Stimulated activated naive B cell treated with anti-CD40 and anti-IgM and Interleukin-4, amounts not matched to agents 10 μg/mL and 1 μg/mL and 100 μg/mL, for 72 hours (primary cell): Measurements from ENCODE around the gene SMARCA5.
"Not testable (repeated sequence)": the region's sequence is repeated elsewhere in the genome, so short reads cannot be mapped to it uniquely, and the experiment has no call there.

Experiments
- ATAC-seq, 2 donors: fragments of 150-1000 bp; cut with Tn5 transposase; replicated peaks; 2 replicates each; pipeline ENCODE4 v1.10.0; 2021; ENCODE audit warnings: moderate library complexity in 1 of 2
- DNase-seq: peaks from one replicate; pipeline ENCODE4 v3.0.0; 2021
- H3K27ac Mint-ChIP-seq: one replicate; pipeline ENCODE4 v1.8.0; 2022; ENCODE audit warnings: mild to moderate bottlenecking, mixed read lengths
- H3K27me3 Mint-ChIP-seq, 2 donors: one replicate each; pipeline ENCODE4 v1.8.0; 2022; ENCODE audit warnings: mixed read lengths in 2 of 2
- H3K36me3 Mint-ChIP-seq, 2 donors: one replicate each; pipeline ENCODE4 v1.8.0; 2022; ENCODE audit warnings: mixed read lengths in 2 of 2, mild to moderate bottlenecking in 1 of 2
- H3K4me1 Mint-ChIP-seq, 2 donors: one replicate each; pipeline ENCODE4 v1.8.0; 2022; ENCODE audit warnings: mixed read lengths in 2 of 2, mild to moderate bottlenecking in 1 of 2
- H3K4me3 Mint-ChIP-seq, 2 donors: one replicate each; pipeline ENCODE4 v1.8.0; 2022; ENCODE audit warnings: mild to moderate bottlenecking in 2 of 2, mixed read lengths in 2 of 2, moderate library complexity in 1 of 2
- H3K9me3 Mint-ChIP-seq, 2 donors: one replicate each; pipeline ENCODE4 v1.8.0; 2022; ENCODE audit warnings: mixed read lengths in 2 of 2, mild to moderate bottlenecking in 1 of 2

SMARCA5 gene

GRCh38 chr4:143514169-143514495 is 630 bp downstream of the SMARCA5 start:
- ATAC-seq, result no peak
- no peaks in the 10 kb centered on the region for H3K9me3 Mint-ChIP-seq

GRCh38 chr4:143514497-143514896 is 995 bp downstream of the SMARCA5 start:
- ATAC-seq (no peak), DNase-seq (no peak)
- Mint-ChIP-seq H3K9me3 (no peaks in the 10 kb centered on the region), H3K4me3 (peak overlapping the region; percentile 95 to 98), H3K27me3 (peaks cover 0 to 5% of the 10 kb centered on the region in 2 donors), H3K27ac (peak overlapping the region; percentile 97), H3K36me3 (peaks cover 13 to 27% of the 10 kb centered on the region in 2 donors), H3K4me1 (peaks cover 18 to 39% of the 10 kb centered on the region in 2 donors)

More at GRCh38 chr4:143514169-143514495, 630 bp downstream of the SMARCA5 start:
- Mint-ChIP-seq H3K36me3 (peaks cover 9 to 23% of the 10 kb centered on the region in 2 donors), H3K4me3 (peak overlapping the region; percentile 95 to 98), H3K27me3 (peaks cover 0 to 5% of the 10 kb centered on the region in 2 donors), H3K4me1 (peaks cover 14 to 35% of the 10 kb centered on the region in 2 donors), H3K27ac (peak overlapping the region; percentile 97)
- DNase-seq, result no peak

GRCh38 chr4:143514901-143515300 is 1.4 kb downstream of the SMARCA5 start:
- peaks cover 17 to 31% of the 10 kb centered on the region in 2 donors for H3K36me3 Mint-ChIP-seq
- H3K4me1 Mint-ChIP-seq, result peaks cover 21 to 43% of the 10 kb centered on the region in 2 donors
- peaks cover 0 to 5% of the 10 kb centered on the region in 2 donors for H3K27me3 Mint-ChIP-seq
- H3K9me3 Mint-ChIP-seq, result no peaks in the 10 kb centered on the region
- no peak for ATAC-seq
- H3K27ac Mint-ChIP-seq, result peak overlapping the region; percentile 97
- peak overlapping the region; percentile 95 to 98 for H3K4me3 Mint-ChIP-seq
- no peak for DNase-seq

- Mint-ChIP-seq H3K9me3 (no peaks in the 10 kb centered on the region), H3K4me1 (peaks cover 21 to 47% of the 10 kb centered on the region in 2 donors), H3K36me3 (peaks cover 17 to 33% of the 10 kb centered on the region in 2 donors), H3K27ac (peak overlapping the region; percentile 33), H3K4me3 (peak overlapping the region; percentile 53 to 73), H3K27me3 (no peaks in the 10 kb centered on the region)
- ATAC-seq (no peak), DNase-seq (no peak)
Measured at GRCh38 chr4:143515905-143516304, 2.4 kb downstream of the SMARCA5 start.

GRCh38 chr4:143517764-143518163 is 4.3 kb downstream of the SMARCA5 start:
- no peak overlapping the region for H3K27ac Mint-ChIP-seq
- no peak overlapping the region for H3K4me3 Mint-ChIP-seq
- ATAC-seq, result no peak
- peaks cover 21 to 37% of the 10 kb centered on the region in 2 donors for H3K36me3 Mint-ChIP-seq
- H3K4me1 Mint-ChIP-seq, result peaks cover 23 to 51% of the 10 kb centered on the region in 2 donors
- H3K9me3 Mint-ChIP-seq, result no peaks in the 10 kb centered on the region
- DNase-seq, result no peak
- H3K27me3 Mint-ChIP-seq, result no peaks in the 10 kb centered on the region

GRCh38 chr4:143524211-143524610 is 10.7 kb downstream of the SMARCA5 start:
- DNase-seq, result no peak

GRCh38 chr4:143528046-143528445 is 14.5 kb downstream of the SMARCA5 start:
- peak overlapping the region; percentile 44 for H3K27ac Mint-ChIP-seq
- peaks cover 0 to 12% of the 10 kb centered on the region in 2 donors for H3K4me1 Mint-ChIP-seq
- H3K27me3 Mint-ChIP-seq, ATAC-seq, DNase-seq, H3K4me3 Mint-ChIP-seq, H3K9me3 Mint-ChIP-seq: not testable (repeated sequence)
- peaks cover 27 to 55% of the 10 kb centered on the region in 2 donors for H3K36me3 Mint-ChIP-seq

More at GRCh38 chr4:143524211-143524610, 10.7 kb downstream of the SMARCA5 start:
- no peak overlapping the region for H3K27ac Mint-ChIP-seq
- H3K36me3 Mint-ChIP-seq, result peaks cover 33 to 42% of the 10 kb centered on the region in 2 donors
- H3K4me3 Mint-ChIP-seq, result no peak overlapping the region
- H3K4me1 Mint-ChIP-seq, result peaks cover 9 to 15% of the 10 kb centered on the region in 2 donors
- no peaks in the 10 kb centered on the region for H3K27me3 Mint-ChIP-seq
- H3K9me3 Mint-ChIP-seq, result no peaks in the 10 kb centered on the region
- no peak for ATAC-seq

- Mint-ChIP-seq H3K9me3 (no peaks in the 10 kb centered on the region), H3K4me1 (peaks cover 0 to 12% of the 10 kb centered on the region in 2 donors), H3K27ac (no peak overlapping the region), H3K36me3 (peaks cover 22 to 52% of the 10 kb centered on the region in 2 donors), H3K4me3 (no peak overlapping the region), H3K27me3 (no peaks in the 10 kb centered on the region)
- ATAC-seq (peak in 1 of 2 donors; percentile 29), DNase-seq (no peak)
Measured at GRCh38 chr4:143531380-143531779, 17.9 kb downstream of the SMARCA5 start.

- H3K4me3 Mint-ChIP-seq, result no peak overlapping the region
- no peaks in the 10 kb centered on the region for H3K9me3 Mint-ChIP-seq
- H3K27me3 Mint-ChIP-seq, result no peaks in the 10 kb centered on the region
- peaks cover 0 to 12% of the 10 kb centered on the region in 2 donors for H3K4me1 Mint-ChIP-seq
- ATAC-seq (no peak), DNase-seq (no peak)
- H3K36me3 Mint-ChIP-seq, result peaks cover 17 to 50% of the 10 kb centered on the region in 2 donors
- no peak overlapping the region for H3K27ac Mint-ChIP-seq
Measured at GRCh38 chr4:143531788-143532491, 18.4 kb downstream of the SMARCA5 start.

GRCh38 chr4:143538979-143539669 is 25.6 kb downstream of the SMARCA5 start:
- ATAC-seq, result peak; percentile 65 to 71
- H3K4me3 Mint-ChIP-seq, result no peak overlapping the region

GRCh38 chr4:143539670-143540023 is 26.1 kb downstream of the SMARCA5 start:
- peak overlapping the region; percentile 69 for H3K27ac Mint-ChIP-seq
- H3K36me3 Mint-ChIP-seq, result peaks cover 36 to 56% of the 10 kb centered on the region in 2 donors
- peaks cover 3 to 7% of the 10 kb centered on the region in 2 donors for H3K9me3 Mint-ChIP-seq
- peaks cover 10 to 22% of the 10 kb centered on the region in 2 donors for H3K4me1 Mint-ChIP-seq
- no peaks in the 10 kb centered on the region for H3K27me3 Mint-ChIP-seq
- H3K4me3 Mint-ChIP-seq, result no peak overlapping the region
- DNase-seq (no peak), ATAC-seq (no peak)

More at GRCh38 chr4:143538979-143539669, 25.6 kb downstream of the SMARCA5 start:
- H3K27ac Mint-ChIP-seq, result peak overlapping the region; percentile 69
- H3K9me3 Mint-ChIP-seq, result peaks cover 3 to 7% of the 10 kb centered on the region in 2 donors
- H3K4me1 Mint-ChIP-seq, result peaks cover 10 to 22% of the 10 kb centered on the region in 2 donors
- H3K36me3 Mint-ChIP-seq, result peaks cover 36 to 52% of the 10 kb centered on the region in 2 donors
- DNase-seq, result no peak
- H3K27me3 Mint-ChIP-seq, result no peaks in the 10 kb centered on the region

GRCh38 chr4:143549928-143550327 is 36.4 kb downstream of the SMARCA5 start:
- Mint-ChIP-seq H3K27ac (peak overlapping the region; percentile 59), H3K9me3 (no peaks in the 10 kb centered on the region), H3K27me3 (no peaks in the 10 kb centered on the region), H3K36me3 (peaks cover 25 to 34% of the 10 kb centered on the region in 2 donors), H3K4me1 (peaks cover under 1 to 11% of the 10 kb centered on the region in 2 donors), H3K4me3 (no peak overlapping the region)
- DNase-seq, result no peak
- no peak for ATAC-seq

GRCh38 chr4:143554728-143555597 is 41.5 kb downstream of the SMARCA5 start:
- DNase-seq, result no peak
- Mint-ChIP-seq H3K27ac (peak overlapping the region; percentile 70), H3K4me3 (no peak overlapping the region), H3K9me3 (no peaks in the 10 kb centered on the region), H3K36me3 (peaks cover 18 to 24% of the 10 kb centered on the region in 2 donors), H3K4me1 (peaks cover 9 to 29% of the 10 kb centered on the region in 2 donors), H3K27me3 (no peaks in the 10 kb centered on the region)
- peak; percentile 72 to 76 for ATAC-seq

GRCh38 chr4:143555676-143556075 is 42.2 kb downstream of the SMARCA5 start:
- Mint-ChIP-seq H3K27ac (no peak overlapping the region), H3K9me3 (no peaks in the 10 kb centered on the region), H3K4me3 (no peak overlapping the region), H3K36me3 (peaks cover 14 to 21% of the 10 kb centered on the region in 2 donors), H3K27me3 (no peaks in the 10 kb centered on the region), H3K4me1 (peaks cover 11 to 28% of the 10 kb centered on the region in 2 donors)
- DNase-seq (no peak), ATAC-seq (no peak)
